ENCODE measurements around the gene SGK2. TPM values are rescaled to one million over a fixed set of nuclear protein-coding genes. Genes with fewer than 3 reads are reported as not detected.
A peak's percentile ranks its signal among the peaks of the same experiment; 100 is the strongest.

SGK2 gene
- total and polyA plus RNA-seq, 2 of the 13 experiments (the other 11 are each of a cell fraction or from before 2014, with no cell fraction given): 6.2 to 29.4 TPM

DNA sequence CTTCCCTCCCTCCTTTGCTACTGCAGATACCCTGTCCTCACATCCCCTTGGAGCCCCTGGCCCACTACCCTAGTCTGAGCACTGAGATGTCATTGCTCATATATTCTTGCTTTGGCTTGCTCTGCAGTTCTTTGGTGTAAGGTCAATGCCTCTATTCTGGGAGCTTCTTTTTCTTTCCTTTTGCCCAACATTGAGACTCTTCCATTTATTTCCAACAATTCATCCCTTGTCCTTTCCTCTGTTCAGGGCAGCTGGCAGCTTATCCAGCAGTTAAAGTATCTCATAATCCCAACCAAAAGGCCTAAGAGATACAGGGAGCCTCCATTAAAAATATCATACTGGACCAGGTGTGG, 27.8 kb upstream of the SGK2 start (continued):
- TF ChIP-seq, protein P1, sequence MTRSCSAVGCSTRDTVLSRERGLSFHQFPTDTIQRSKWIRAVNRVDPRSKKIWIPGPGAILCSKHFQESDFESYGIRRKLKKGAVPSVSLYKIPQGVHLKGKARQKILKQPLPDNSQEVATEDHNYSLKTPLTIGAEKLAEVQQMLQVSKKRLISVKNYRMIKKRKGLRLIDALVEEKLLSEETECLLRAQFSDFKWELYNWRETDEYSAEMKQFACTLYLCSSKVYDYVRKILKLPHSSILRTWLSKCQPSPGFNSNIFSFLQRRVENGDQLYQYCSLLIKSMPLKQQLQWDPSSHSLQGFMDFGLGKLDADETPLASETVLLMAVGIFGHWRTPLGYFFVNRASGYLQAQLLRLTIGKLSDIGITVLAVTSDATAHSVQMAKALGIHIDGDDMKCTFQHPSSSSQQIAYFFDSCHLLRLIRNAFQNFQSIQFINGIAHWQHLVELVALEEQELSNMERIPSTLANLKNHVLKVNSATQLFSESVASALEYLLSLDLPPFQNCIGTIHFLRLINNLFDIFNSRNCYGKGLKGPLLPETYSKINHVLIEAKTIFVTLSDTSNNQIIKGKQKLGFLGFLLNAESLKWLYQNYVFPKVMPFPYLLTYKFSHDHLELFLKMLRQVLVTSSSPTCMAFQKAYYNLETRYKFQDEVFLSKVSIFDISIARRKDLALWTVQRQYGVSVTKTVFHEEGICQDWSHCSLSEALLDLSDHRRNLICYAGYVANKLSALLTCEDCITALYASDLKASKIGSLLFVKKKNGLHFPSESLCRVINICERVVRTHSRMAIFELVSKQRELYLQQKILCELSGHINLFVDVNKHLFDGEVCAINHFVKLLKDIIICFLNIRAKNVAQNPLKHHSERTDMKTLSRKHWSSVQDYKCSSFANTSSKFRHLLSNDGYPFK (CRISPR knock-in tag; IDR thresholded peaks at IDR 0.05; ENCODE audit: borderline replicate concordance): no peak
- TF ChIP-seq PRPF4 (IDR thresholded peaks at IDR 0.05; ENCODE audit: low read depth, low read length, poor library complexity, severe bottlenecking) (no peak), MYNN (CRISPR knock-in tag; IDR thresholded peaks at IDR 0.05; ENCODE audit: low read depth) (0 out of 2 replicates have a peak, but pooled peaks have one; percentile 16), ZNF670 (CRISPR knock-in tag; IDR thresholded peaks at IDR 0.05; ENCODE audit: borderline replicate concordance) (no peak), POLR2A (IDR thresholded peaks at IDR 0.05; ENCODE audit: insufficient read depth in 1 of 2, low read depth in 2 of 2, low read length in 2 of 2) (no peak), HNRNPUL1 (IDR thresholded peaks at IDR 0.05; ENCODE audit: low read depth, low read length) (no peak), ZBTB7A (CRISPR knock-in tag; IDR thresholded peaks at IDR 0.05) (peak; percentile 6), DNMT1 (CRISPR knock-in tag; IDR thresholded peaks at IDR 0.05) (no peak), ETV6 (CRISPR knock-in tag; conservative IDR thresholded peaks at IDR 0.05) (no peak), PREB (CRISPR knock-in tag; IDR thresholded peaks at IDR 0.05) (no peak), ZNF337 (CRISPR knock-in tag; IDR thresholded peaks at IDR 0.05; ENCODE audit: borderline replicate concordance, low read depth) (no peak; the same call in 1 of the 2 replicates), ZNF788 (CRISPR knock-in tag; IDR thresholded peaks at IDR 0.05; ENCODE audit: borderline replicate concordance) (peak; percentile 7; the same call in 1 of the 2 replicates), ZNF251 (CRISPR knock-in tag; IDR thresholded peaks at IDR 0.05) (no peak), PLSCR1 (CRISPR knock-in tag; IDR thresholded peaks at IDR 0.05; ENCODE audit: borderline replicate concordance) (no peak), FOXC1 (CRISPR knock-in tag; IDR thresholded peaks at IDR 0.05; ENCODE audit: borderline replicate concordance) (no peak), TERF1 (CRISPR knock-in tag; IDR thresholded peaks at IDR 0.05) (no peak)
- TF ChIP-seq, protein P2, sequence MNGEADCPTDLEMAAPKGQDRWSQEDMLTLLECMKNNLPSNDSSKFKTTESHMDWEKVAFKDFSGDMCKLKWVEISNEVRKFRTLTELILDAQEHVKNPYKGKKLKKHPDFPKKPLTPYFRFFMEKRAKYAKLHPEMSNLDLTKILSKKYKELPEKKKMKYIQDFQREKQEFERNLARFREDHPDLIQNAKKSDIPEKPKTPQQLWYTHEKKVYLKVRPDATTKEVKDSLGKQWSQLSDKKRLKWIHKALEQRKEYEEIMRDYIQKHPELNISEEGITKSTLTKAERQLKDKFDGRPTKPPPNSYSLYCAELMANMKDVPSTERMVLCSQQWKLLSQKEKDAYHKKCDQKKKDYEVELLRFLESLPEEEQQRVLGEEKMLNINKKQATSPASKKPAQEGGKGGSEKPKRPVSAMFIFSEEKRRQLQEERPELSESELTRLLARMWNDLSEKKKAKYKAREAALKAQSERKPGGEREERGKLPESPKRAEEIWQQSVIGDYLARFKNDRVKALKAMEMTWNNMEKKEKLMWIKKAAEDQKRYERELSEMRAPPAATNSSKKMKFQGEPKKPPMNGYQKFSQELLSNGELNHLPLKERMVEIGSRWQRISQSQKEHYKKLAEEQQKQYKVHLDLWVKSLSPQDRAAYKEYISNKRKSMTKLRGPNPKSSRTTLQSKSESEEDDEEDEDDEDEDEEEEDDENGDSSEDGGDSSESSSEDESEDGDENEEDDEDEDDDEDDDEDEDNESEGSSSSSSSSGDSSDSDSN (CRISPR knock-in tag; IDR thresholded peaks at IDR 0.05): no peak
- TF ChIP-seq, protein P3, sequence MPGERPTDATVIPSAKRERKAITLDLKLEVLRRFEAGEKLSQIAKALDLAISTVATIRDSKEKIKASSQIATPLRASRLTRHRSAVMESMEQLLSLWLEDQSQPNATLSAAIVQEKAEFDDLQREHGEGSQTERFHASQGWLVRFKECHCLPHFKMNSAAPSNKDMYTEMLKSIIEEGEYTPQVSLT (CRISPR knock-in tag; IDR thresholded peaks at IDR 0.05; ENCODE audit: borderline replicate concordance, low read depth): no peak

Measured in HepG2 (cell line).